Measurements from ENCODE around the gene ATF6B. TPM values are rescaled to one million over a fixed set of nuclear protein-coding genes. Genes with fewer than 3 reads are reported as not detected.

The ATF6B gene
- total and polyA plus RNA-seq, 3 experiments from 2014 or later = 20.7 to 74.4 (median 72.5) TPM

GRCh38 chr6:32096087-32096393 is 32.0 kb downstream of the ATF6B start:
- ChIA-PET POLR2A (no interaction called here), CTCF (no interaction called here)
- Histone ChIP-seq H3K27ac (ENCODE audit: low read depth, low read length) (no peak overlapping the region), H3K4me3 (ENCODE audit: low read length) (no peak overlapping the region), H3K36me3 (ENCODE audit: insufficient read depth, low read length) (no peaks in the 10 kb centered on the region), H3K27me3 (ENCODE audit: insufficient read depth, low read length, poor library complexity, severe bottlenecking) (peaks cover 26% of the 10 kb centered on the region), H3K9me3 (ENCODE audit: low read length) (no peaks in the 10 kb centered on the region), H3K4me1 (ENCODE audit: insufficient read depth, low read length) (no peaks in the 10 kb centered on the region)
- H3K9me3 Mint-ChIP-seq = no peaks in the 10 kb centered on the region
- H3K27ac Mint-ChIP-seq = no peak overlapping the region
- DNase-seq = no peak
- peak overlapping the region in 4 of 7 donors; percentile 24 to 44 (median 34) for H3K4me3 Mint-ChIP-seq
- peaks cover 44 to 48% of the 10 kb centered on the region in 2 donors for H3K27me3 Mint-ChIP-seq
- peaks cover 0 to 4% (median 1%) of the 10 kb centered on the region in 3 donors for H3K4me1 Mint-ChIP-seq
- no peaks in the 10 kb centered on the region for H3K36me3 Mint-ChIP-seq

GRCh38 chr6:32095338-32096086 is 32.5 kb downstream of the ATF6B start:
- H3K27me3 ChIP-seq (ENCODE audit: insufficient read depth, low read length, poor library complexity, severe bottlenecking) = peaks cover 26% of the 10 kb centered on the region
- ChIA-PET CTCF (interaction anchor here (1.1 kb wide), 1 partner anchor 10 kb away, joined by 4 read pairs; no protein-coding TSS in a partner anchor), POLR2A (no interaction called here)
- H3K4me3 ChIP-seq (ENCODE audit: low read length) = no peak overlapping the region
- peaks cover 42 to 48% of the 10 kb centered on the region in 2 donors for H3K27me3 Mint-ChIP-seq
- H3K36me3 ChIP-seq (ENCODE audit: insufficient read depth, low read length) = no peaks in the 10 kb centered on the region
- H3K9me3 Mint-ChIP-seq = no peaks in the 10 kb centered on the region
- H3K27ac Mint-ChIP-seq = no peak overlapping the region
- no peaks in the 10 kb centered on the region for H3K9me3 ChIP-seq (ENCODE audit: low read length)
- no peaks in the 10 kb centered on the region for H3K36me3 Mint-ChIP-seq
- peak overlapping the region in 4 of 7 donors; percentile 24 to 44 (median 34) for H3K4me3 Mint-ChIP-seq
- DNase-seq = no peak
- H3K4me1 Mint-ChIP-seq = peaks cover 0 to 4% (median 1%) of the 10 kb centered on the region in 3 donors
- H3K4me1 ChIP-seq (ENCODE audit: insufficient read depth, low read length) = no peaks in the 10 kb centered on the region
- no peak overlapping the region for H3K27ac ChIP-seq (ENCODE audit: low read depth, low read length)

GRCh38 chr6:32092760-32093497 is 35.1 kb downstream of the ATF6B start:
- H3K9me3 ChIP-seq (ENCODE audit: low read length) = no peaks in the 10 kb centered on the region
- Mint-ChIP-seq H3K4me3 (no peak overlapping the region), H3K27me3 (peaks cover 20 to 31% of the 10 kb centered on the region in 2 donors), H3K27ac (peak overlapping the region in 1 of 8 donors; percentile 38), H3K36me3 (no peaks in the 10 kb centered on the region), H3K4me1 (peaks cover 0 to 4% (median 1%) of the 10 kb centered on the region in 3 donors), H3K9me3 (no peaks in the 10 kb centered on the region)
- H3K27ac ChIP-seq (ENCODE audit: low read depth, low read length) = no peak overlapping the region
- H3K4me3 ChIP-seq (ENCODE audit: low read length) = no peak overlapping the region
- H3K4me1 ChIP-seq (ENCODE audit: insufficient read depth, low read length) = no peaks in the 10 kb centered on the region
- ChIA-PET POLR2A (no interaction called here), CTCF (interaction anchor here (2.4 kb wide), 1 partner anchor 25 kb away, joined by 6 read pairs; no protein-coding TSS in a partner anchor)
- H3K27me3 ChIP-seq (ENCODE audit: insufficient read depth, low read length, poor library complexity, severe bottlenecking) = peaks cover 23% of the 10 kb centered on the region
- no peaks in the 10 kb centered on the region for H3K36me3 ChIP-seq (ENCODE audit: insufficient read depth, low read length)
- no peak for DNase-seq

GRCh38 chr6:32089082-32089828 is 38.8 kb downstream of the ATF6B start:
- peaks cover 0 to 6% (median 0%) of the 10 kb centered on the region in 3 donors for H3K4me1 Mint-ChIP-seq
- ChIA-PET CTCF (interaction anchor here (1.2 kb wide), 1 partner anchor 10 kb away, joined by 3 read pairs; no protein-coding TSS in a partner anchor), POLR2A (interaction anchor here (0.6 kb wide), 1 partner anchor 1455 kb away, joined by 3 read pairs; no protein-coding TSS in a partner anchor)
- H3K27ac ChIP-seq (ENCODE audit: low read depth, low read length) = no peak overlapping the region
- H3K36me3 Mint-ChIP-seq = no peaks in the 10 kb centered on the region
- no peak for DNase-seq
- no peaks in the 10 kb centered on the region for H3K36me3 ChIP-seq (ENCODE audit: insufficient read depth, low read length)
- H3K27me3 ChIP-seq (ENCODE audit: insufficient read depth, low read length, poor library complexity, severe bottlenecking) = no peaks in the 10 kb centered on the region
- peak overlapping the region in 1 of 7 donors; percentile 6 for H3K4me3 Mint-ChIP-seq
- no peak overlapping the region for H3K4me3 ChIP-seq (ENCODE audit: low read length)
- no peaks in the 10 kb centered on the region for H3K9me3 ChIP-seq (ENCODE audit: low read length)
- peaks cover 19 to 32% of the 10 kb centered on the region in 2 donors for H3K27me3 Mint-ChIP-seq
- H3K4me1 ChIP-seq (ENCODE audit: insufficient read depth, low read length) = no peaks in the 10 kb centered on the region
- H3K27ac Mint-ChIP-seq = peak overlapping the region in 1 of 8 donors; percentile 69
- H3K9me3 Mint-ChIP-seq = no peaks in the 10 kb centered on the region

DNA sequence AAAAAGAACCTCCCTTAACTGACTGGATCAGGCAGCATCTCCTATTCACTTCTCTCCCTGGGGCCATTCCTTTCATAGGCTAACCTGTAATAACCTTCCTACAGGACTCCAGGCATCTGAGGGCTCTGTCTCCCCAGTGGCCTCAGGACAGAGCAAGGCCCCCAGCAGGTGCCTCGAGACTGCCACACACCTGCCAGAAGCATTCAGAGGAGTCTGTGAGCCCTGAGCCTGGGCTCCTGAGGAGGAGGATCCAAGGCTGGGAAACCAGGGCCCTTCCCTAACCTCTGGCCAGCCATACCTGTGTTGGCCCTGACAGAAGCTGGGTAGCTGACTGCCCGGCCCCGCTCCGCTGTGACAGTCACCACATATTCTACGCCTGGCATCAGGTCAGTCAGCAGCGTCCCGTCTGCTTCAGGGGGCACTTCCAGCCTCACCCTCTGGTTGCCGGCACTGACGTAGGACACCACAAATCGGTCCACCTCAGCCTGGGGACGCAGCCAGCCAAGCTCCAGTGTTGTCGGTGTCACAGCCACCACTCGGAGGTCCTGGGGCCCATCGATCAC is 39.5 kb downstream of the ATF6B start:
- Histone ChIP-seq H3K9me3 (ENCODE audit: low read length) (no peaks in the 10 kb centered on the region), H3K27ac (ENCODE audit: low read depth, low read length) (no peak overlapping the region), H3K36me3 (ENCODE audit: insufficient read depth, low read length) (no peaks in the 10 kb centered on the region), H3K27me3 (ENCODE audit: insufficient read depth, low read length, poor library complexity, severe bottlenecking) (no peaks in the 10 kb centered on the region), H3K4me1 (ENCODE audit: insufficient read depth, low read length) (no peaks in the 10 kb centered on the region), H3K4me3 (ENCODE audit: low read length) (no peak overlapping the region)
- Mint-ChIP-seq H3K4me3 (peak overlapping the region in 2 of 7 donors; percentile 25 to 40), H3K36me3 (peaks cover 0 to 5% (median 0%) of the 10 kb centered on the region in 3 donors), H3K9me3 (no peaks in the 10 kb centered on the region), H3K4me1 (peaks cover 0 to 6% (median 0%) of the 10 kb centered on the region in 3 donors), H3K27me3 (peaks cover 23 to 36% of the 10 kb centered on the region in 2 donors), H3K27ac (no peak overlapping the region)
- ChIA-PET POLR2A (interaction anchor here (0.6 kb wide), 1 partner anchor 1454 kb away, joined by 3 read pairs; no protein-coding TSS in a partner anchor), CTCF (interaction anchor here (1.2 kb wide), 2 partner anchors 9 to 697 kb away, joined by 3 to 4 read pairs; no protein-coding TSS in a partner anchor)
- no peak for DNase-seq

DNA sequence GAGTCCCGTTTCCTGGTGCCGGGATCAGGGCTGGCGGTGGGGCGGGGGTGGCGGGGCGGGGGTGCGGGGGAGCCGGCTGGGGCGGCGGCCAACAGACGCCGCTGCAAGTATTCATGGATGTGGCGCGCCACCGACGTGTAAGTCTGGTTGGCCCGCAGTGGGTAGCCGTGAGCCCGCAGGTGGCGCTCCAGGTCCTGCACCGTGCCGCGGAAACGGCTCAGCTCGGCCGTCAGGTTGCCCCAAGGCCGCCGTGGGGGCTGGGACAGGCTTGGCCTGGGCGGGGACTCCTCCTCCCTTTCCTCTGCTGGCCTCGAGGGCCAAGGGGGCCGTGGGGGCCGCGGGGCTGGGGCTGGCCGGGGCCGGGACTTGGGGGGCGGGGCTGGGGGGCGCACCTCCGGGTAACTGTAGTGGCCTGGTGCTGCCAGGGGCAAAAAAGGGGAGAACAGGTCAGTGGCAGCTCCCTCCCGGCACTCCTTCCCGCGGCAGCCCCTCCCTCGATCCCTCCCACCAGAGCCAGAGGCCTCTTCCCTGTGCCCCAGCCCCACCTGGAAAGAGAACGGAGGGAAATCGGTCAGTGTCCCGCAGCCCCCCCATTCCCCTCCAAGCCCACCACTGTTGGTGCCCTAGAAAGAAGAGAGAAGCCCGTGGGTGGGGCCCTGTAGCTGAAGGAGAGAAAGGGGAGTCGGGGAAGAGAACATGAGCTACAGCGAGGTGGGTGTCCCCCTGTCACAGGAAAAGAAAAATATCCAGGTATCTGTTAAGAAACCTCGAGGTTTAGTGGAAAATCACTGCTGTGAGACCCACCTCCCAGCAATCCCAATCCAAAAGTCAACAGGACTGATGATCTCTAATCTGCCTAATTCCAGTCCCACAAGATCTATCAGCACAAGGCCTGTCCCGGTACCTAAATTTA is 40.2 kb downstream of the ATF6B start:
- Mint-ChIP-seq H3K36me3 (peaks cover 0 to 5% (median 0%) of the 10 kb centered on the region in 3 donors), H3K27me3 (peaks cover 19 to 41% of the 10 kb centered on the region in 2 donors), H3K9me3 (no peaks in the 10 kb centered on the region), H3K4me1 (peaks cover 0 to 6% (median 0%) of the 10 kb centered on the region in 3 donors), H3K4me3 (peak overlapping the region in 2 of 7 donors; percentile 25 to 40), H3K27ac (no peak overlapping the region)
- H3K4me1 ChIP-seq (ENCODE audit: insufficient read depth, low read length) = no peaks in the 10 kb centered on the region
- H3K4me3 ChIP-seq (ENCODE audit: low read length) = no peak overlapping the region
- H3K36me3 ChIP-seq (ENCODE audit: insufficient read depth, low read length) = no peaks in the 10 kb centered on the region
- no peaks in the 10 kb centered on the region for H3K9me3 ChIP-seq (ENCODE audit: low read length)
- H3K27me3 ChIP-seq (ENCODE audit: insufficient read depth, low read length, poor library complexity, severe bottlenecking) = no peaks in the 10 kb centered on the region
- no peak overlapping the region for H3K27ac ChIP-seq (ENCODE audit: low read depth, low read length)
- CTCF ChIA-PET = interaction anchor here (0.9 to 1.2 kb wide), 3 partner anchors 10 to 698 kb away, joined by 3 to 4 read pairs (median 3); no protein-coding TSS in a partner anchor
- POLR2A ChIA-PET = no interaction called here
- peak; percentile 41 to 78 (median 49) for DNase-seq

All from CD8-positive, alpha-beta memory T cell (primary cell).